ENCODE measurements around the gene SCAF4.
A peak's percentile ranks its signal among the peaks of the same experiment; 100 is the strongest.
"Not testable (repeated sequence)": the region's sequence is repeated elsewhere in the genome, so short reads cannot be mapped to it uniquely, and the experiment has no call there.

The SCAF4 gene

GRCh38 chr21:31667639-31668038, 64.3 kb downstream of the SCAF4 start:
- no peak for DNase-seq

- no peak for DNase-seq
Observed at GRCh38 chr21:31667132-31667531, 64.8 kb downstream of the SCAF4 start.

- no peak for DNase-seq
Observed at GRCh38 chr21:31666445-31667010, 65.4 kb downstream of the SCAF4 start.

- DNase-seq: not testable (repeated sequence)
Observed at GRCh38 chr21:31665869-31666268, 66.0 kb downstream of the SCAF4 start.

GRCh38 chr21:31665397-31665796, 66.5 kb downstream of the SCAF4 start:
- DNase-seq: no peak

GRCh38 chr21:31663584-31664249, 68.2 kb downstream of the SCAF4 start:
- no peak for DNase-seq

GRCh38 chr21:31660591-31660990, 71.3 kb downstream of the SCAF4 start:
- no peak for DNase-seq

- no peak for DNase-seq
Observed at GRCh38 chr21:31660259-31660565, 71.7 kb downstream of the SCAF4 start.

GRCh38 chr21:31659536-31660258, 72.2 kb downstream of the SCAF4 start, which contains the start of gene SOD1:
Gene SOD1, plus strand, starts transcription at chr21:31659693. Its CDS starts 77 bp downstream, at chr21:31659770.
- DNase-seq: peak; percentile 95

GRCh38 chr21:31659286-31659535, 72.7 kb downstream of the SCAF4 start:
- DNase-seq: no peak

GRCh38 chr21:31658053-31658452, 73.9 kb downstream of the SCAF4 start:
- no peak for DNase-seq

- peak; percentile 40 for DNase-seq
Observed at GRCh38 chr21:31656199-31657095, 75.5 kb downstream of the SCAF4 start.

GRCh38 chr21:31654821-31655580, 76.9 kb downstream of the SCAF4 start:
- DNase-seq: not testable (repeated sequence)

GRCh38 chr21:31654340-31654739, 77.6 kb downstream of the SCAF4 start:
- DNase-seq: no peak

GRCh38 chr21:31651491-31651890, 80.4 kb downstream of the SCAF4 start:
- DNase-seq: not testable (repeated sequence)

- DNase-seq: no peak
Observed at GRCh38 chr21:31650930-31651329, 81.0 kb downstream of the SCAF4 start.

- DNase-seq: no peak
Observed at GRCh38 chr21:31647650-31648049, 84.3 kb downstream of the SCAF4 start.

- no peak for DNase-seq
Observed at GRCh38 chr21:31644643-31645042, 87.3 kb downstream of the SCAF4 start.

- no peak for DNase-seq
Observed at GRCh38 chr21:31641416-31641922, 90.4 kb downstream of the SCAF4 start.

- DNase-seq: no peak
Observed at GRCh38 chr21:31636874-31637273, 95.0 kb downstream of the SCAF4 start.

GRCh38 chr21:31634993-31635392, 96.9 kb downstream of the SCAF4 start:
- DNase-seq: no peak

- DNase-seq: not testable (repeated sequence)
Observed at GRCh38 chr21:31631881-31632280, 100.0 kb downstream of the SCAF4 start.

Data from stimulated activated CD4-positive, alpha-beta T cell treated with anti-CD3 and anti-CD28 coated beads, Interleukin-12 subunit alpha, Interleukin-12 subunit beta, amount 100 ng/mL, for 4 hours (primary cell).